ENCODE results near the gene SLC6A19.

DNA sequence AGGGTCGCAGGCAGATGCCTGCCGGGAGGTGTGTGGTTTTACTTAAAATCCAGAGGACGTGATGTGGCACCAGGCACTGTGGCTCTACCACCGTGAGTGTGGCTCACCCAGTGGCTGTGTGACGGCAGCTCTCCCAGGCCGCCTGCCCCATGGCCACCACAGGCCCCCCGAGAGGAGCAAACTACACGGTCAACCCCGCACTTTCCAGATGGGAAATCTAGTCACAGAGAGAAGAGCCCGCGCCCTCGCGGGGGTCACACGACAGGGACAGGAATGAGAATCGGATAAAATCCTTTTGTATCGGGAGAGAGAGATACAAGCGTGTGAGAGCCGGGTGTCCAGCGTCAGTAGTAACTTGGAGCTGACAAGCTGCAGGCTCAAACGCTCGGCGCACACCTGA, 69.0 kb downstream of the SLC6A19 start:
- TF ChIP-seq, protein P1, sequence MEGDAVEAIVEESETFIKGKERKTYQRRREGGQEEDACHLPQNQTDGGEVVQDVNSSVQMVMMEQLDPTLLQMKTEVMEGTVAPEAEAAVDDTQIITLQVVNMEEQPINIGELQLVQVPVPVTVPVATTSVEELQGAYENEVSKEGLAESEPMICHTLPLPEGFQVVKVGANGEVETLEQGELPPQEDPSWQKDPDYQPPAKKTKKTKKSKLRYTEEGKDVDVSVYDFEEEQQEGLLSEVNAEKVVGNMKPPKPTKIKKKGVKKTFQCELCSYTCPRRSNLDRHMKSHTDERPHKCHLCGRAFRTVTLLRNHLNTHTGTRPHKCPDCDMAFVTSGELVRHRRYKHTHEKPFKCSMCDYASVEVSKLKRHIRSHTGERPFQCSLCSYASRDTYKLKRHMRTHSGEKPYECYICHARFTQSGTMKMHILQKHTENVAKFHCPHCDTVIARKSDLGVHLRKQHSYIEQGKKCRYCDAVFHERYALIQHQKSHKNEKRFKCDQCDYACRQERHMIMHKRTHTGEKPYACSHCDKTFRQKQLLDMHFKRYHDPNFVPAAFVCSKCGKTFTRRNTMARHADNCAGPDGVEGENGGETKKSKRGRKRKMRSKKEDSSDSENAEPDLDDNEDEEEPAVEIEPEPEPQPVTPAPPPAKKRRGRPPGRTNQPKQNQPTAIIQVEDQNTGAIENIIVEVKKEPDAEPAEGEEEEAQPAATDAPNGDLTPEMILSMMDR (conservative IDR thresholded peaks at IDR 0.05; ENCODE audit: low read depth, low read length), result no peak
- TF ChIP-seq EZH2 (IDR thresholded peaks at IDR 0.05; ENCODE audit: borderline replicate concordance, low read depth, low read length, poor library complexity, severe bottlenecking), result no peak

All from A673 (cell line).